Measurements from ENCODE around the gene ZNF700.

ZNF700 gene

GRCh38 chr19:11881151-11881800, 43.6 kb upstream of the ZNF700 start:
- Histone ChIP-seq H2AFZ (ENCODE audit: low read depth, low read length, severe bottlenecking) (no peak overlapping the region), H3K4me2 (ENCODE audit: low read depth, low read length, poor library complexity, severe bottlenecking) (no peak overlapping the region), H3K9me2 (replicated peaks; ENCODE audit: insufficient read depth, low read length) (no peaks in the 10 kb centered on the region), H3K9ac (ENCODE audit: low read length) (no peak overlapping the region), H3K36me3 (ENCODE audit: low read length) (no peaks in the 10 kb centered on the region), H3K27ac (ENCODE audit: low read depth, low read length) (no peak overlapping the region), H3F3A (ENCODE audit: insufficient read depth) (no peaks in the 10 kb centered on the region), H3K4me3 (ENCODE audit: insufficient read depth, low read length, poor library complexity, severe bottlenecking) (no peak overlapping the region), H3K27me3 (ENCODE audit: low read length) (no peaks in the 10 kb centered on the region), H3K79me2 (ENCODE audit: insufficient read depth, low read length) (no peaks in the 10 kb centered on the region), H3K9me3 (ENCODE audit: insufficient read depth, low read length) (no peaks in the 10 kb centered on the region), H4K20me1 (ENCODE audit: low read depth, low read length) (no peaks in the 10 kb centered on the region)
- TF ChIP-seq EZH2phosphoT487 (conservative IDR thresholded peaks at IDR 0.05; ENCODE audit: low read length): no peak
- TF ChIP-seq, protein P1, sequence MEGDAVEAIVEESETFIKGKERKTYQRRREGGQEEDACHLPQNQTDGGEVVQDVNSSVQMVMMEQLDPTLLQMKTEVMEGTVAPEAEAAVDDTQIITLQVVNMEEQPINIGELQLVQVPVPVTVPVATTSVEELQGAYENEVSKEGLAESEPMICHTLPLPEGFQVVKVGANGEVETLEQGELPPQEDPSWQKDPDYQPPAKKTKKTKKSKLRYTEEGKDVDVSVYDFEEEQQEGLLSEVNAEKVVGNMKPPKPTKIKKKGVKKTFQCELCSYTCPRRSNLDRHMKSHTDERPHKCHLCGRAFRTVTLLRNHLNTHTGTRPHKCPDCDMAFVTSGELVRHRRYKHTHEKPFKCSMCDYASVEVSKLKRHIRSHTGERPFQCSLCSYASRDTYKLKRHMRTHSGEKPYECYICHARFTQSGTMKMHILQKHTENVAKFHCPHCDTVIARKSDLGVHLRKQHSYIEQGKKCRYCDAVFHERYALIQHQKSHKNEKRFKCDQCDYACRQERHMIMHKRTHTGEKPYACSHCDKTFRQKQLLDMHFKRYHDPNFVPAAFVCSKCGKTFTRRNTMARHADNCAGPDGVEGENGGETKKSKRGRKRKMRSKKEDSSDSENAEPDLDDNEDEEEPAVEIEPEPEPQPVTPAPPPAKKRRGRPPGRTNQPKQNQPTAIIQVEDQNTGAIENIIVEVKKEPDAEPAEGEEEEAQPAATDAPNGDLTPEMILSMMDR (IDR thresholded peaks at IDR 0.05; ENCODE audit: insufficient read depth, low read length, poor library complexity, severe bottlenecking): peak; percentile 75

DNA sequence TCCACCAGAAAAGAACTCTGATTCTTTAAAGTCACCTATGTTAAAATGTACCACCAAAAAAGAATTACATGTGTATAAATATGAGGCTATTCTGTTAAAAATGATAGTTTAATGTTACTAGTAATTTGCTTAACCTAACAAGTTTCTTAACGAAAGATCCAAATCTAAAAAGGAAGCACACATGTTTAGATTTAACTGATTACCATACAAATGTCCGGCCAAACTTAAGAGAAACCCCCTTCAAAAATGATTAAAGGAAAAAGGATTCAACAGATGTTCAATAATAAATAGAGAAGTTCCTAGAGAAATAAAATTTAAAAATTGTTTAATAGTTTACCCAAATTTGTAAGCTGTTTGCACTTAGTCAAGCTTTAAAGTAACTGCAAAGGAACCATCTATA, 42.3 kb upstream of the ZNF700 start:
- Histone ChIP-seq H3K27ac (ENCODE audit: low read depth, low read length) (no peak overlapping the region), H3K79me2 (ENCODE audit: insufficient read depth, low read length) (no peaks in the 10 kb centered on the region), H3K9me3 (ENCODE audit: insufficient read depth, low read length) (no peaks in the 10 kb centered on the region), H4K20me1 (ENCODE audit: low read depth, low read length) (no peaks in the 10 kb centered on the region), H3F3A (ENCODE audit: insufficient read depth) (no peaks in the 10 kb centered on the region), H3K36me3 (ENCODE audit: low read length) (no peaks in the 10 kb centered on the region), H3K27me3 (ENCODE audit: low read length) (no peaks in the 10 kb centered on the region), H3K4me2 (ENCODE audit: low read depth, low read length, poor library complexity, severe bottlenecking) (no peak overlapping the region), H3K9ac (ENCODE audit: low read length) (no peak overlapping the region), H2AFZ (ENCODE audit: low read depth, low read length, severe bottlenecking) (no peak overlapping the region), H3K9me2 (replicated peaks; ENCODE audit: insufficient read depth, low read length) (no peaks in the 10 kb centered on the region), H3K4me3 (ENCODE audit: insufficient read depth, low read length, poor library complexity, severe bottlenecking) (no peak overlapping the region)
- TF ChIP-seq EZH2phosphoT487 (conservative IDR thresholded peaks at IDR 0.05; ENCODE audit: low read length): no peak
- TF ChIP-seq, protein P1 (IDR thresholded peaks at IDR 0.05; ENCODE audit: insufficient read depth, low read length, poor library complexity, severe bottlenecking): no peak

- H3K9me3 ChIP-seq (ENCODE audit: insufficient read depth, low read length): no peaks in the 10 kb centered on the region
- no peaks in the 10 kb centered on the region for H3F3A ChIP-seq (ENCODE audit: insufficient read depth)
- H4K20me1 ChIP-seq (ENCODE audit: low read depth, low read length): no peaks in the 10 kb centered on the region
- H3K27me3 ChIP-seq (ENCODE audit: low read length): no peaks in the 10 kb centered on the region
- no peaks in the 10 kb centered on the region for H3K9me2 ChIP-seq (replicated peaks; ENCODE audit: insufficient read depth, low read length)
- no peak overlapping the region for H3K27ac ChIP-seq (ENCODE audit: low read depth, low read length)
- peak overlapping the region; percentile 58; the same call in 1 of the 2 replicates for H3K9ac ChIP-seq (ENCODE audit: low read length)
- H2AFZ ChIP-seq (ENCODE audit: low read depth, low read length, severe bottlenecking): peak overlapping the region; percentile 80
- no peaks in the 10 kb centered on the region; the same call in 1 of the 2 replicates for H3K79me2 ChIP-seq (ENCODE audit: insufficient read depth, low read length)
- no peak for TF ChIP-seq EZH2phosphoT487 (conservative IDR thresholded peaks at IDR 0.05; ENCODE audit: low read length)
- TF ChIP-seq, protein P1 (IDR thresholded peaks at IDR 0.05; ENCODE audit: insufficient read depth, low read length, poor library complexity, severe bottlenecking): no peak
- H3K36me3 ChIP-seq (ENCODE audit: low read length): no peaks in the 10 kb centered on the region
- H3K4me2 ChIP-seq (ENCODE audit: low read depth, low read length, poor library complexity, severe bottlenecking): peak overlapping the region; percentile 54
- no peak overlapping the region for H3K4me3 ChIP-seq (ENCODE audit: insufficient read depth, low read length, poor library complexity, severe bottlenecking)
These were observed 37.7 kb upstream of the ZNF700 start for GRCh38 chr19:11887234-11887610.
